ENCODE results near the gene ERBB3. TPM values are rescaled to one million over a fixed set of nuclear protein-coding genes. Genes with fewer than 3 reads are reported as not detected.

The ERBB3 gene
- total and polyA plus RNA-seq, 2 of the 8 experiments (the other 6 are each of a cell fraction or from before 2014, with no cell fraction given) = 33.9 to 52.4 TPM

GRCh38 chr12:56031987-56032386, 48.0 kb upstream of the ERBB3 start (continued):
- TF ChIP-seq EGR1 (IDR thresholded peaks at IDR 0.05; ENCODE audit: borderline replicate concordance, low read depth, low read length) = no peak
- TF ChIP-seq SP4 (IDR thresholded peaks at IDR 0.05; ENCODE audit: low read length) = no peak
- no peak for TF ChIP-seq GABPA (IDR thresholded peaks at IDR 0.05; ENCODE audit: borderline replicate concordance, insufficient read depth, low read length)
- TF ChIP-seq TBP (IDR thresholded peaks at IDR 0.05; ENCODE audit: low read depth, low read length) = no peak
- TF ChIP-seq JUN (IDR thresholded peaks at IDR 0.05; ENCODE audit: low read depth, low read length) = no peak
- TF ChIP-seq, protein P1, sequence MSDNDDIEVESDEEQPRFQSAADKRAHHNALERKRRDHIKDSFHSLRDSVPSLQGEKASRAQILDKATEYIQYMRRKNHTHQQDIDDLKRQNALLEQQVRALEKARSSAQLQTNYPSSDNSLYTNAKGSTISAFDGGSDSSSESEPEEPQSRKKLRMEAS (IDR thresholded peaks at IDR 0.05) = no peak
- no peak for TF ChIP-seq EP300 (IDR thresholded peaks at IDR 0.05; ENCODE audit: borderline replicate concordance in 1 of 2, low read depth in 2 of 2, low read length in 2 of 2)
- TF ChIP-seq TAF7 (optimal IDR thresholded peaks at IDR 0.05; ENCODE audit: borderline replicate concordance, low read depth, low read length) = no peak
- TF ChIP-seq BACH1 (IDR thresholded peaks at IDR 0.05; ENCODE audit: low read length) = no peak

Measured in H1 (cell line).